Vagina (tissue), 2 donors: ENCODE results near the gene ST7.

Experiments
- POLR2A ChIP-seq, 2 donors: fragments of 450-650 bp; IDR thresholded peaks; one replicate each; pipeline ENCODE4 v1.6.1; 2017; ENCODE audit warnings: antibody characterized with exemption in 2 of 2, mild to moderate bottlenecking in 2 of 2, moderate library complexity in 2 of 2
- POLR2AphosphoS5 ChIP-seq, 2 donors: sonication (generic); formaldehyde crosslinking; IDR thresholded peaks; one replicate each; pipeline ENCODE4 v1.9.0; 2017; ENCODE audit warnings: antibody characterized with exemption in 2 of 2, mild to moderate bottlenecking in 2 of 2, low read depth in 1 of 2; ENCODE audit not compliant: insufficient read depth in 1 of 2
- TF ChIP-seq, protein P1 (sequence below), 3 experiments: fragments of 450-650 bp in 2 of 3; fragments of 200-600 bp in 1 of 3; sonication (generic) in 1 of 3; IDR thresholded peaks; one replicate each; pipeline ENCODE4 v1.5.1; 2017 to 2019; ENCODE audit warnings: antibody characterized with exemption in 3 of 3, mild to moderate bottlenecking in 2 of 3, moderate library complexity in 2 of 3

DNA sequence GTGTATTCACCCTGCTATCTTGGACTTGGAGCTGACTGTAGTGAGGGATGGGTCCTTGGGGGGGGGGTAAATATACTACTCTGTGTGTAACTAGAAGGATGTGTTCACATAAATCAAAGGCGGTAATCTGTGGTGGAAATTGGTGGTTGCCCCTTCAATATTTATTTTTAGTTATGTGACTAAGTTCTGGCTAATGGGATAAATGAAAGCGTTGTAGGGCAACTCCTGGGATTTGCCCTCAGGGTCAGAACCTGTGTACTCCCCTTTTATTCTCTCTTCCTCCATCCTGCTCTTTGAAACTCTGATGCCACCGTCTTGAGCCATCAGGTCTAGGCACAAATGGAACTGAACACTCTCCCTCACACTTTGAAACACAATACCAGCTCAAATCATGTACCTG is 24.3 kb upstream of the ST7 start:
- TF ChIP-seq POLR2A (IDR thresholded peaks at IDR 0.05) (no peak), POLR2AphosphoS5 (IDR thresholded peaks at IDR 0.05; ENCODE audit: insufficient read depth in 1 of 2, low read depth in 1 of 2) (no peak)
- TF ChIP-seq, protein P1, sequence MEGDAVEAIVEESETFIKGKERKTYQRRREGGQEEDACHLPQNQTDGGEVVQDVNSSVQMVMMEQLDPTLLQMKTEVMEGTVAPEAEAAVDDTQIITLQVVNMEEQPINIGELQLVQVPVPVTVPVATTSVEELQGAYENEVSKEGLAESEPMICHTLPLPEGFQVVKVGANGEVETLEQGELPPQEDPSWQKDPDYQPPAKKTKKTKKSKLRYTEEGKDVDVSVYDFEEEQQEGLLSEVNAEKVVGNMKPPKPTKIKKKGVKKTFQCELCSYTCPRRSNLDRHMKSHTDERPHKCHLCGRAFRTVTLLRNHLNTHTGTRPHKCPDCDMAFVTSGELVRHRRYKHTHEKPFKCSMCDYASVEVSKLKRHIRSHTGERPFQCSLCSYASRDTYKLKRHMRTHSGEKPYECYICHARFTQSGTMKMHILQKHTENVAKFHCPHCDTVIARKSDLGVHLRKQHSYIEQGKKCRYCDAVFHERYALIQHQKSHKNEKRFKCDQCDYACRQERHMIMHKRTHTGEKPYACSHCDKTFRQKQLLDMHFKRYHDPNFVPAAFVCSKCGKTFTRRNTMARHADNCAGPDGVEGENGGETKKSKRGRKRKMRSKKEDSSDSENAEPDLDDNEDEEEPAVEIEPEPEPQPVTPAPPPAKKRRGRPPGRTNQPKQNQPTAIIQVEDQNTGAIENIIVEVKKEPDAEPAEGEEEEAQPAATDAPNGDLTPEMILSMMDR (IDR thresholded peaks at IDR 0.05) = no peak
